ENCODE data around the gene GARRE1. TPM values are rescaled to one million over a fixed set of nuclear protein-coding genes. Genes with fewer than 3 reads are reported as not detected.

The GARRE1 gene
- total RNA-seq, 1 donor from 2014 or later = 33.5 TPM

DNA sequence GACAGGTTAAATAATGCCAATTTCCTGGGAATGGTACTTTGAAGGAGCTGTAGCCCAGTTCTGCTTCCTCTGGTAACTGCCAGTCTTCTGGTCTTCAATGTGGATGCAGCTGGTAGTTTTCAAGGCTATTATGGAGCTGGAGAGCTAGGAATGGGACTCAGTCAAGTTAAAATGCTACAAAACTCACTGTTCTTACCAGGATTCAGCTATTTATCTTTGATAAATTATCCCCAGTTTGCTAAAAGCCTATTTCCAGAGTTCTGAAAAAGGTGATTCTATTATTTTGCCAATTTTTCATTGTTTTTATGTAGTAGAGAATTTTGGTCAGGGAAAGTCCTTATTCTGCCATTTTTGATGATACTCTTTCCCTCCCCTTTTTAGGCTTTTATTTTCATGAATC lies 40.7 kb downstream of the GARRE1 start:
- H3K4me1 Mint-ChIP-seq (ENCODE audit: unreplicated experiment) = peaks cover 16% of the 10 kb centered on the region

DNA sequence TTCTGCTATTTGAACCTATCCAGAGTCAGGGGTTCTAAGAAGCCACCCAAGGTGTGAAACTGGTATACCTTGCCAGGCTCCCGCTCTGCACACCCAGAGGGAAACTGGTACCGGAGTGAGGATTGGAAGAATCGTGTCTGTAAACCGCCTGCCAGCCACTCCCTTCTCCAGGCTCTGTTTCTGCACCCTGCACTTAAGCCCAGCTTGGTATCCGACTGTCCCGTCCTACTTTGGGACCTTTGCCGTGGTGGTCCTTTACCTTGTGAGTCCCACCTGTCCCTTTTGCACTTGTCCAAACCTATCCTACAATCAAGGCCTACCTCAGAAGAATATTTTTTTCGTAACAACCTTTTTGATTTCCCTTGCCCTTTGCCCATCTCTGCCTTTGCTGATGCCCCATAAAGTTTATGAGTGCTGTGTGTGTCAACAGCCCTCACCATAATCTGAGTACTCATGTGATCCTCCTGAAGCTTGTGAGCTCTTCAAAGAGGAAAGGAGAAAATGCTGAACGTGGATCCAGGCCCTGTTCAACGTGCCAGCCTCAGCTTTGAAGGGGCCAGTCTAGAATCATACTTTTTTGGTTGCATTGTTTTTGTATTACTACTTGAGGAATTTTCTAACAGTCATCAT lies 44.7 kb downstream of the GARRE1 start:
- Mint-ChIP-seq H3K36me3 (ENCODE audit: unreplicated experiment) (peaks cover 11% of the 10 kb centered on the region), H3K27ac (ENCODE audit: unreplicated experiment) (no peak overlapping the region), H3K4me1 (ENCODE audit: unreplicated experiment) (peaks cover 10% of the 10 kb centered on the region), H3K27me3 (ENCODE audit: unreplicated experiment) (no peaks in the 10 kb centered on the region), H3K4me3 (ENCODE audit: unreplicated experiment) (no peak overlapping the region), H3K9me3 (ENCODE audit: unreplicated experiment) (no peaks in the 10 kb centered on the region)
- TF ChIP-seq, protein P1, sequence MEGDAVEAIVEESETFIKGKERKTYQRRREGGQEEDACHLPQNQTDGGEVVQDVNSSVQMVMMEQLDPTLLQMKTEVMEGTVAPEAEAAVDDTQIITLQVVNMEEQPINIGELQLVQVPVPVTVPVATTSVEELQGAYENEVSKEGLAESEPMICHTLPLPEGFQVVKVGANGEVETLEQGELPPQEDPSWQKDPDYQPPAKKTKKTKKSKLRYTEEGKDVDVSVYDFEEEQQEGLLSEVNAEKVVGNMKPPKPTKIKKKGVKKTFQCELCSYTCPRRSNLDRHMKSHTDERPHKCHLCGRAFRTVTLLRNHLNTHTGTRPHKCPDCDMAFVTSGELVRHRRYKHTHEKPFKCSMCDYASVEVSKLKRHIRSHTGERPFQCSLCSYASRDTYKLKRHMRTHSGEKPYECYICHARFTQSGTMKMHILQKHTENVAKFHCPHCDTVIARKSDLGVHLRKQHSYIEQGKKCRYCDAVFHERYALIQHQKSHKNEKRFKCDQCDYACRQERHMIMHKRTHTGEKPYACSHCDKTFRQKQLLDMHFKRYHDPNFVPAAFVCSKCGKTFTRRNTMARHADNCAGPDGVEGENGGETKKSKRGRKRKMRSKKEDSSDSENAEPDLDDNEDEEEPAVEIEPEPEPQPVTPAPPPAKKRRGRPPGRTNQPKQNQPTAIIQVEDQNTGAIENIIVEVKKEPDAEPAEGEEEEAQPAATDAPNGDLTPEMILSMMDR (IDR thresholded peaks at IDR 0.05) = no peak
- DNase-seq (ENCODE audit: extremely low spot score, unreplicated experiment) = no peak

More for the DNA sequence above, 40.7 kb downstream of the GARRE1 start:
- Mint-ChIP-seq H3K27me3 (ENCODE audit: unreplicated experiment) (no peaks in the 10 kb centered on the region), H3K36me3 (ENCODE audit: unreplicated experiment) (peaks cover 9% of the 10 kb centered on the region), H3K27ac (ENCODE audit: unreplicated experiment) (no peak overlapping the region), H3K4me3 (ENCODE audit: unreplicated experiment) (no peak overlapping the region), H3K9me3 (ENCODE audit: unreplicated experiment) (no peaks in the 10 kb centered on the region)
- no peak for DNase-seq (ENCODE audit: extremely low spot score, unreplicated experiment)
- TF ChIP-seq, protein P1 (IDR thresholded peaks at IDR 0.05) = no peak

DNA sequence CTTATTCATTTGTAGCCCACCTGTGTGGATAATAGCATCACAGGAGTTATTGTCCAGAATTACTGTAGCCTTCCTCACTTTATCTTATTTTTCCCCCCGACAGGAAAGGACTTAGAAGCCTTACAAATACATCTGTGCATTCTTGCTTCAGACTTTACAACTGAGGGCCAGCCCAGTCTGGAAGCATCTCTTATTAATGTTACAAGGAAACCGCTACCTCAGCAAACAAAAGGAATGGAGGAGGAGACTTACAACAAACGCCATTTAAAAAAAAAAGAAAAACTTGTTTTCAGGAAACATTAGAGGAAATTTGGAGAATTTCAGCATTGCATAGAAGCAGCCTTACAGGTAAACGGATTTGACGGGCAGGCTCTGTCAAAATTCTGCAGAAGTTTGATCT lies 45.2 kb downstream of the GARRE1 start:
- H3K27me3 Mint-ChIP-seq (ENCODE audit: unreplicated experiment) = no peaks in the 10 kb centered on the region
- TF ChIP-seq, protein P1 (IDR thresholded peaks at IDR 0.05) = no peak
- no peak overlapping the region for H3K27ac Mint-ChIP-seq (ENCODE audit: unreplicated experiment)

DNA sequence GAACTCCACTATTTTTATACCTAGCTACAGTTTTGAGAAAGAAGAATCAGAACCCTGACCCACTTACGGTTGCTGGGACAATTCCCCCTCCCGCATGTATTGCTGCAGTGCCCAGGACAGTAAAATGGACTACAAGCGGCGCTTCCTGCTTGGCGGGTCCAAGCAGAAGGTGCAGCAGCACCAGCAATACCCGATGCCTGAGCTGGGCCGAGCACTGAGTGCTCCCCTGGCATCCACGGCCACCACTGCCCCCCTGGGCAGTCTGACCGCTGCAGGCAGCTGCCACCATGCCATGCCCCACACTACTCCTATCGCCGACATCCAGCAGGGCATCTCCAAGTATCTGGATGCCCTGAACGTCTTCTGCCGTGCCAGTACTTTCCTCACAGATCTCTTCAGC lies 46.0 kb downstream of the GARRE1 start:
- Mint-ChIP-seq H3K27ac (ENCODE audit: unreplicated experiment) (no peak overlapping the region), H3K36me3 (ENCODE audit: unreplicated experiment) (peaks cover 17% of the 10 kb centered on the region), H3K4me1 (ENCODE audit: unreplicated experiment) (peaks cover 12% of the 10 kb centered on the region), H3K4me3 (ENCODE audit: unreplicated experiment) (no peak overlapping the region), H3K27me3 (ENCODE audit: unreplicated experiment) (no peaks in the 10 kb centered on the region), H3K9me3 (ENCODE audit: unreplicated experiment) (no peaks in the 10 kb centered on the region)
- DNase-seq (ENCODE audit: extremely low spot score, unreplicated experiment) = no peak
- TF ChIP-seq, protein P1 (IDR thresholded peaks at IDR 0.05) = no peak

More for the DNA sequence above, 45.2 kb downstream of the GARRE1 start:
- H3K4me3 Mint-ChIP-seq (ENCODE audit: unreplicated experiment) = no peak overlapping the region
- H3K9me3 Mint-ChIP-seq (ENCODE audit: unreplicated experiment) = no peaks in the 10 kb centered on the region
- peaks cover 10% of the 10 kb centered on the region for H3K4me1 Mint-ChIP-seq (ENCODE audit: unreplicated experiment)
- DNase-seq (ENCODE audit: extremely low spot score, unreplicated experiment) = no peak
- peaks cover 11% of the 10 kb centered on the region for H3K36me3 Mint-ChIP-seq (ENCODE audit: unreplicated experiment)

DNA sequence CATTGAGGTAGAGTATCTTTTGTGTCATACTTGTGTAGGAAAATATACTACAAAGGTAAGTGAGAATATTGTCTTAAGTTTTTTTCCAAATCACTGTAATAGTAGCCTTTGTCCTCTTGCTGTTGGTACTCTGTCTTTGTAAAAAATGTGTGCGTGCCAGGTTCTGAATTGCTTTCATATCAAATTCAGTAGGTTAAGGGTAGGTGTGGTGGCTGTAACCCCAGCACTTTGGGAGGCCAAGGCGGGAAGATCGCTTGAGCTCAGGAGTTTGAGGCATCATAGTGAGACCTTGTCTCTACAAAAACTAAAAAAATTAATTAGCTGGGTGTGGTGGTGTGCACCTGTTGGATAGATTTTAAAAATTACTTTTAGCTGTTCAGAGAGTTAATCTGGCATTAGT lies 46.6 kb downstream of the GARRE1 start:
- H3K4me1 Mint-ChIP-seq (ENCODE audit: unreplicated experiment) = peaks cover 14% of the 10 kb centered on the region
- no peak overlapping the region for H3K4me3 Mint-ChIP-seq (ENCODE audit: unreplicated experiment)
- TF ChIP-seq, protein P1 (IDR thresholded peaks at IDR 0.05) = no peak
- H3K27ac Mint-ChIP-seq (ENCODE audit: unreplicated experiment) = no peak overlapping the region
- no peaks in the 10 kb centered on the region for H3K27me3 Mint-ChIP-seq (ENCODE audit: unreplicated experiment)
- H3K36me3 Mint-ChIP-seq (ENCODE audit: unreplicated experiment) = peaks cover 18% of the 10 kb centered on the region
- no peaks in the 10 kb centered on the region for H3K9me3 Mint-ChIP-seq (ENCODE audit: unreplicated experiment)
- DNase-seq (ENCODE audit: extremely low spot score, unreplicated experiment) = no peak

Other genes starting within 250 kb of the GARRE1 start
- gene LSM14A, start 82.0 kb upstream of the GARRE1 start, total RNA-seq = 97.8 and 111 TPM in 2 replicates
- gene GPI, start 110.6 kb downstream of the GARRE1 start, total RNA-seq = 181 and 192 TPM in 2 replicates
- gene PDCD2L, start 149.8 kb downstream of the GARRE1 start, total RNA-seq = 7.1 and 11.1 TPM in 2 replicates
- 99.4 and 101 TPM in 2 replicates for gene UBA2, start 173.8 kb downstream of the GARRE1 start, total RNA-seq
- 25.7 and 32.5 TPM in 2 replicates for gene WTIP, start 227.2 kb downstream of the GARRE1 start, total RNA-seq